Osteocyte (in vitro differentiated cells): ENCODE data around the gene DENND1A. TPM values are rescaled to one million over a fixed set of nuclear protein-coding genes. Genes with fewer than 3 reads are reported as not detected.
"Not testable (repeated sequence)": the region's sequence is repeated elsewhere in the genome, so short reads cannot be mapped to it uniquely, and the experiment has no call there.

Source experiments
- DNase-seq: peaks from one replicate; pipeline ENCODE4 v3.0.0; 2021; ENCODE audit warnings: mixed read lengths; ENCODE audit not compliant: unreplicated experiment; ENCODE audit errors: extremely low spot score
- H3K27ac Mint-ChIP-seq: one replicate; pipeline ENCODE4 v1.8.0; 2021; ENCODE audit warnings: mild to moderate bottlenecking, mixed read lengths; ENCODE audit not compliant: unreplicated experiment
- H3K27me3 Mint-ChIP-seq: one replicate; pipeline ENCODE4 v1.8.0; 2021; ENCODE audit warnings: mixed read lengths; ENCODE audit not compliant: unreplicated experiment
- H3K36me3 Mint-ChIP-seq: one replicate; pipeline ENCODE4 v1.8.0; 2021; ENCODE audit warnings: mixed read lengths; ENCODE audit not compliant: unreplicated experiment
- H3K4me1 Mint-ChIP-seq: one replicate; pipeline ENCODE4 v1.8.0; 2021; ENCODE audit warnings: mixed read lengths; ENCODE audit not compliant: unreplicated experiment
- H3K4me3 Mint-ChIP-seq: one replicate; pipeline ENCODE4 v1.8.0; 2021; ENCODE audit warnings: mild to moderate bottlenecking, moderate library complexity, mixed read lengths; ENCODE audit not compliant: unreplicated experiment
- H3K9me3 Mint-ChIP-seq: one replicate; pipeline ENCODE4 v1.8.0; 2021; ENCODE audit warnings: mixed read lengths; ENCODE audit not compliant: unreplicated experiment
- CTCF ChIP-seq: fragments of 200-600 bp; sonication (generic); IDR thresholded peaks from 2 replicates; pipeline ENCODE4 v1.5.0; 2021; ENCODE audit warnings: antibody characterized with exemption, mild to moderate bottlenecking, moderate library complexity
- total RNA-seq: library from RNA; stranded (reverse); gene quantifications from 2 replicates; pipeline ENCODE4 v1.2.1, GENCODE V29; 2021

The DENND1A gene
- total RNA-seq, 1 donor from 2014 or later = 19.8 TPM

DNA sequence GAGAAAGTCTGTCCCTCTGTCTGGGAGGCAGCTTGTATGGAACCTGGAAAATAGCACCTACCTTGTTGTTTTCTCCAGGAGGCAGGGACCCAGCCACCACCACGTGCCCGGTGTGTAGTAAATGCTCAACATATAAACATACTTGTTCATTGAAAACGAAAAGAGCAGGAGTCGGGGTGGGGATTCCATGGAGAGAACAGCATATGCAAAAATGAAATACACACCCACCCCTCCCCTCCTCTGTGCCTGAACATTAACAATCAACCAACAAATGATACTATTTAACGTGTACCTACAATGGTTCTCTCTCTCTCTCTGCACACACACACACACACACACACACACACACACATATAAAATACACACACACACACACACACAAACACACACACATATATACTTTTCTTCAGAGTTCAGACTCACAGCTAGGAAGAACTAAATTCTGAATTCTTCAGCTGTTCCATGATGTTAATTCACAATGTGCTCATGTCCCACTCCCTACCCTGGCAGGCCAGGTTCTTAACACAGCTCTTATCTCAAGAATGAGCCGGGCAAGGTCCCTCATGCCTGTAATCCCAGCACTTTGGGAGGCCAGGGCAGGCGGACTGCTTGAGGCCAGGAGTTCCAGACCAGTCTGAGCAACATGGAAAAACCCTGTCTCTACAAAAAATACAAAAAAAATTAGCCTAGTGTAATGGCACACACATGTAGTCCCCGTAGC lies 16.3 kb upstream of the DENND1A start:
- Mint-ChIP-seq H3K27ac (no peak overlapping the region), H3K27me3 (peaks cover 30% of the 10 kb centered on the region), H3K9me3 (peaks cover 6% of the 10 kb centered on the region), H3K36me3 (peaks cover 2% of the 10 kb centered on the region), H3K4me1 (no peaks in the 10 kb centered on the region), H3K4me3 (no peak overlapping the region)
- DNase-seq = no peak
- no peak for TF ChIP-seq CTCF

- Mint-ChIP-seq H3K27ac (no peak overlapping the region), H3K9me3 (peaks cover 2% of the 10 kb centered on the region), H3K27me3 (peaks cover 28% of the 10 kb centered on the region), H3K4me1 (no peaks in the 10 kb centered on the region), H3K4me3 (no peak overlapping the region), H3K36me3 (no peaks in the 10 kb centered on the region)
- no peak for TF ChIP-seq CTCF
- no peak for DNase-seq
These were observed 15.6 kb upstream of the DENND1A start for GRCh38 chr9:123945532-123945931.

DNA sequence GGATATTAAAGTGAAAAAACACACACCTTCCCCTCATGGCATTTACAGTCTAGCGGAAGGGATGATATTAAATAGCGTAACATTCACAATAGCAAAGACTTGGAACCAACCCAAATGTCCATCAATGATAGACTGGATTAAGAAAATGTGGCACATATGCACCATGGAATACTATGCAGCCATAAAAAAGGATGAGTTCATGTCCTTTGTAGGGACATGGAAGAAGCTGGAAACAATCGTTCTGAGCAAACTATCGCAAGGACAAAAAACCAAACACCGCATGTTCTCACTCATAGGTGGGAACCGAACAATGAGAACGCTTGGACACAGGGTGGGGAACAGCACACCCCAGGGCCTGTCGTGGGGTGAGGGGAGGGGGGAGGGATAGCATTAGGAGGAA lies 14.5 kb upstream of the DENND1A start:
- H3K27ac Mint-ChIP-seq, DNase-seq, H3K36me3 Mint-ChIP-seq, H3K9me3 Mint-ChIP-seq, H3K4me1 Mint-ChIP-seq, H3K4me3 Mint-ChIP-seq: not testable (repeated sequence)
- peaks cover 25% of the 10 kb centered on the region for H3K27me3 Mint-ChIP-seq

DNA sequence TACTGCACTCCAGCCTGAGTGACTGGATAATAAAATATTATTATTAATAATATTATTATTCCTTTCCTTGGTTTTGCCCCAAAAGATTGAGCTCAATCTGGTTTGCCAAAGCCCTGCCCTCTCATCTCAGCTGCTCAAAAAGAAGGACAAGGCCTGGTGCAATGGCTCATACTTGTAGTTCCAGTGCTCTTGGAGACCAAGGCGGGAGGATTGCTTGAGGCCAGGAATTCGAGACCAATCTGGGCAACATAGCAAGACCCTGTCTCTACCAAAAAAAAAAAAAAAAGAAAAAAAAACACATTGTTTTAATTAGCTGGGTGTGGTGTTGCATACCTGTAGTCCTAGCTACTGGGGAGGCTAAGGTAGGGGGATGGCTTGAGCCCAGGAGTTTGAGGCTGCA lies 13.7 kb upstream of the DENND1A start:
- Mint-ChIP-seq H3K9me3 (no peaks in the 10 kb centered on the region), H3K27me3 (peaks cover 31% of the 10 kb centered on the region), H3K4me1 (no peaks in the 10 kb centered on the region), H3K4me3 (no peak overlapping the region), H3K36me3 (no peaks in the 10 kb centered on the region), H3K27ac (no peak overlapping the region)
- no peak for DNase-seq
- no peak for TF ChIP-seq CTCF

GRCh38 chr9:123942542-123942941 lies 12.6 kb upstream of the DENND1A start:
- Mint-ChIP-seq H3K4me1 (no peaks in the 10 kb centered on the region), H3K36me3 (no peaks in the 10 kb centered on the region), H3K9me3 (no peaks in the 10 kb centered on the region), H3K4me3 (no peak overlapping the region), H3K27ac (no peak overlapping the region), H3K27me3 (peaks cover 36% of the 10 kb centered on the region)
- TF ChIP-seq CTCF = no peak
- no peak for DNase-seq
